Neural progenitor cell (in vitro differentiated cells): Measurements from ENCODE around the gene ATP6V0E1. TPM values are rescaled to one million over a fixed set of nuclear protein-coding genes. Genes with fewer than 3 reads are reported as not detected.

Experiments
- DNase-seq: peaks from one replicate; pipeline ENCODE4 v3.0.0-alpha.2; 2016; ENCODE audit warnings: low spot score
- H2AFZ ChIP-seq: fragments of 200-600 bp; sonication (generic); replicated peaks from 2 replicates; pipeline ENCODE4 v1.6.1; 2016; ENCODE audit warnings: antibody characterized with exemption
- H3F3A ChIP-seq: fragments of 200-600 bp; sonication (generic); 2 replicates; pipeline ENCODE4 v1.6.1; 2016; ENCODE audit warnings: antibody characterized with exemption, low read depth
- H3K27ac ChIP-seq: fragments of 200-600 bp; sonication (generic); 2 replicates; pipeline ENCODE4 v1.5.1; 2016; ENCODE audit warnings: mild to moderate bottlenecking
- H3K27me3 ChIP-seq: fragments of 200-600 bp; sonication (generic); 2 replicates; pipeline ENCODE4 v1.6.1; 2016; ENCODE audit warnings: mild to moderate bottlenecking, moderate library complexity
- H3K36me3 ChIP-seq: fragments of 200-600 bp; sonication (generic); 2 replicates; pipeline ENCODE4 v1.5.1; 2016
- H3K4me1 ChIP-seq: fragments of 200-600 bp; sonication (generic); 2 replicates; pipeline ENCODE4 v1.6.1; 2016; ENCODE audit warnings: mixed run types
- H3K4me2 ChIP-seq: fragments of 200-600 bp; sonication (generic); 2 replicates; pipeline ENCODE4 v1.6.1; 2016
- H3K4me3 ChIP-seq: fragments of 200-600 bp; sonication (generic); 2 replicates; pipeline ENCODE4 v1.5.1; 2016
- H3K79me2 ChIP-seq: fragments of 200-600 bp; sonication (generic); 2 replicates; pipeline ENCODE4 v1.6.1; 2016; ENCODE audit warnings: low read depth
- H3K9ac ChIP-seq: fragments of 200-600 bp; sonication (generic); 2 replicates; pipeline ENCODE4 v1.6.1; 2016
- H3K9me3 ChIP-seq: fragments of 200-600 bp; sonication (generic); 2 replicates; pipeline ENCODE4 v1.5.1; 2016; ENCODE audit warnings: low read depth
- H4K20me1 ChIP-seq: fragments of 200-600 bp; sonication (generic); 2 replicates; pipeline ENCODE4 v1.6.1; 2016; ENCODE audit warnings: low read depth
- H3K27ac Mint-ChIP-seq: 3 replicates; pipeline ENCODE4 v1.8.0; 2021; ENCODE audit warnings: mixed read lengths
- H3K27me3 Mint-ChIP-seq: 2 replicates; pipeline ENCODE4 v1.8.0; 2022; ENCODE audit warnings: low read depth, mild to moderate bottlenecking, inconsistent platforms, moderate library complexity, mixed read lengths; ENCODE audit not compliant: insufficient read depth
- H3K36me3 Mint-ChIP-seq: 3 replicates; pipeline ENCODE4 v1.8.0; 2021; ENCODE audit warnings: mixed read lengths
- H3K4me1 Mint-ChIP-seq: 3 replicates; pipeline ENCODE4 v1.8.0; 2021; ENCODE audit warnings: mixed read lengths
- H3K4me3 Mint-ChIP-seq: 3 replicates; pipeline ENCODE4 v1.8.0; 2021; ENCODE audit warnings: mild to moderate bottlenecking, moderate library complexity, mixed read lengths
- H3K9me3 Mint-ChIP-seq: 3 replicates; pipeline ENCODE4 v1.8.0; 2020; ENCODE audit warnings: mixed read lengths
- CTCF ChIP-seq: fragments of 200-600 bp; sonication (generic); IDR thresholded peaks from 2 replicates; pipeline ENCODE4 v1.5.1; 2017; ENCODE audit warnings: antibody characterized with exemption, mild to moderate bottlenecking
- EZH2 ChIP-seq: fragments of 200-600 bp; sonication (generic); IDR thresholded peaks from 2 replicates; pipeline ENCODE4 v1.6.1; 2017; ENCODE audit warnings: antibody characterized with exemption, mild to moderate bottlenecking, moderate library complexity
- EZH2phosphoT487 ChIP-seq: fragments of 200-600 bp; sonication (generic); IDR thresholded peaks from 2 replicates; pipeline ENCODE4 v1.6.1; 2017; ENCODE audit warnings: antibody characterized with exemption
- total RNA-seq: library from RNA; depleted of rRNA; stranded (reverse); fragments of >200 nt; gene quantifications from 2 replicates; pipeline ENCODE4 v1.2.3, GENCODE V29; 2015; ENCODE audit warnings: low replicate concordance

Gene ATP6V0E1
- total RNA-seq, 1 donor from 2014 or later, result 72.4 TPM

- H3F3A ChIP-seq, result peaks cover 13% of the 10 kb centered on the region
- H3K4me2 ChIP-seq, result peak overlapping the region; percentile 86
- H3K4me1 ChIP-seq, result peaks cover 12% of the 10 kb centered on the region
- no peak for DNase-seq
- no peak overlapping the region for H3K9ac ChIP-seq
- no peaks in the 10 kb centered on the region for H3K36me3 ChIP-seq
- H2AFZ ChIP-seq, result peak overlapping the region; percentile 90
- Mint-ChIP-seq H3K9me3 (no peaks in the 10 kb centered on the region), H3K36me3 (no peaks in the 10 kb centered on the region), H3K4me1 (peaks cover 5% of the 10 kb centered on the region), H3K27me3 (peaks cover 2% of the 10 kb centered on the region), H3K4me3 (peak overlapping the region; percentile 93), H3K27ac (no peak overlapping the region)
- no peaks in the 10 kb centered on the region for H4K20me1 ChIP-seq
- H3K27me3 ChIP-seq, result peaks cover 17% of the 10 kb centered on the region
- no peak overlapping the region for H3K27ac ChIP-seq
- H3K4me3 ChIP-seq, result peak overlapping the region; percentile 96
- peaks cover 11% of the 10 kb centered on the region for H3K79me2 ChIP-seq
- H3K9me3 ChIP-seq, result no peaks in the 10 kb centered on the region
- no peak for TF ChIP-seq CTCF
- TF ChIP-seq EZH2phosphoT487, result no peak
- TF ChIP-seq EZH2, result no peak
Observed at GRCh38 chr5:173055042-173055721, 71.6 kb downstream of the ATP6V0E1 start.

- Mint-ChIP-seq H3K9me3 (no peaks in the 10 kb centered on the region), H3K36me3 (no peaks in the 10 kb centered on the region), H3K4me1 (peaks cover 5% of the 10 kb centered on the region), H3K27me3 (peaks cover 2% of the 10 kb centered on the region), H3K4me3 (peak overlapping the region; percentile 93), H3K27ac (no peak overlapping the region)
- no peaks in the 10 kb centered on the region for H3K9me3 ChIP-seq
- no peak overlapping the region for H3K9ac ChIP-seq
- H3K4me3 ChIP-seq, result peak overlapping the region; percentile 96
- H3K36me3 ChIP-seq, result no peaks in the 10 kb centered on the region
- peaks cover 13% of the 10 kb centered on the region for H3F3A ChIP-seq
- H2AFZ ChIP-seq, result peak overlapping the region; percentile 90
- peak; percentile 29 for DNase-seq
- TF ChIP-seq EZH2phosphoT487, result no peak
- TF ChIP-seq EZH2, result no peak
- no peak for TF ChIP-seq CTCF
- H3K79me2 ChIP-seq, result peaks cover 11% of the 10 kb centered on the region
- H4K20me1 ChIP-seq, result no peaks in the 10 kb centered on the region
- peak overlapping the region; percentile 86 for H3K4me2 ChIP-seq
- H3K27ac ChIP-seq, result no peak overlapping the region
- H3K27me3 ChIP-seq, result peaks cover 12% of the 10 kb centered on the region
- peaks cover 12% of the 10 kb centered on the region for H3K4me1 ChIP-seq
Observed at GRCh38 chr5:173055722-173055982, 72.1 kb downstream of the ATP6V0E1 start.

GRCh38 chr5:173055983-173056782, 72.6 kb downstream of the ATP6V0E1 start, which contains the start of gene CREBRF:
Gene CREBRF (plus strand): TSS chr5:173056352. CDS start chr5:173080776, 24,424 bp downstream.
- peak within 1 kb of the TSS; percentile 61 for H3K9ac ChIP-seq
- H3K4me3 ChIP-seq, result peak within 1 kb of the TSS; percentile 96
- DNase-seq, result peak; percentile 97
- peaks cover 13% of the 10 kb centered on the region for H3F3A ChIP-seq
- Mint-ChIP-seq H3K4me3 (peak within 1 kb of the TSS; percentile 95), H3K27ac (peak within 1 kb of the TSS; percentile 97), H3K36me3 (no peaks in the 10 kb centered on the region), H3K27me3 (peaks cover 2% of the 10 kb centered on the region), H3K9me3 (no peaks in the 10 kb centered on the region), H3K4me1 (peaks cover 5% of the 10 kb centered on the region)
- peaks cover 11% of the 10 kb centered on the region for H3K79me2 ChIP-seq
- H3K4me1 ChIP-seq, result peaks cover 12% of the 10 kb centered on the region
- H4K20me1 ChIP-seq, result no peaks in the 10 kb centered on the region
- no peaks in the 10 kb centered on the region for H3K9me3 ChIP-seq
- H3K36me3 ChIP-seq, result no peaks in the 10 kb centered on the region
- H2AFZ ChIP-seq, result peak within 1 kb of the TSS; percentile 90
- peak within 1 kb of the TSS; percentile 92 for H3K27ac ChIP-seq
- H3K27me3 ChIP-seq, result peaks cover 8% of the 10 kb centered on the region
- TF ChIP-seq EZH2phosphoT487, result no peak
- TF ChIP-seq EZH2, result no peak
- no peak for TF ChIP-seq CTCF
- peak within 1 kb of the TSS; percentile 86 for H3K4me2 ChIP-seq
